HG03432 (cell line): ENCODE results near the gene COLEC11.
A peak's percentile ranks its signal among the peaks of the same experiment; 100 is the strongest.
"Not testable (repeated sequence)": the region's sequence is repeated elsewhere in the genome, so short reads cannot be mapped to it uniquely, and the experiment has no call there.

Source experiments
- ATAC-seq: cut with Tn5 transposase; IDR thresholded peaks from one replicate; pipeline ENCODE4 v1.9.1; 2021; ENCODE audit warnings: mild to moderate bottlenecking, moderate library complexity; ENCODE audit not compliant: unreplicated experiment

COLEC11 gene

GRCh38 chr2:3620834-3621233 is 25.9 kb downstream of the COLEC11 start:
- no peak for ATAC-seq

- ATAC-seq: no peak
Observed at GRCh38 chr2:3622967-3623366, 28.1 kb downstream of the COLEC11 start.

GRCh38 chr2:3624059-3624794 is 29.3 kb downstream of the COLEC11 start:
- peak; percentile 83 for ATAC-seq

DNA sequence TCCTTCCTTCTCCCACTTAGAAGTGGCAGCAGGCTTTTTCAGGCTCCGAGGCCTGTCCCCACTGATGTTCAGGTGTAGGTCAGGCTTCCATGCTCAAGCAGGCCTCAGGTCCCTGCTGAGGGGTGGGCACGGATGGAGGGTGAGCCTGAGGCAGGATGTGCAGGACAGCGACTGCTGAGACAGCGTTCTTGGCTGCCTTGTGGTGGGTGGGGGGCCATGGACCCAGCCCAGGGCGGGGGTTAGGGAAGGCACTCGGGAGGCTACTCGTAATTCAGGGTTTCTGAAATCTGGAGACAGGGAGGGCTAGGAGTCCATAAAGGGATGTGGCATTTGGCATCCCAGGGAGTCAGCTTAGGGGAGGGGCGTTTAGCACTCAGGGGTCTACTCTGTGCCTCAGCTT is 30.3 kb downstream of the COLEC11 start:
- no peak for ATAC-seq

- ATAC-seq: no peak
Observed at GRCh38 chr2:3626118-3626811, 31.4 kb downstream of the COLEC11 start.

DNA sequence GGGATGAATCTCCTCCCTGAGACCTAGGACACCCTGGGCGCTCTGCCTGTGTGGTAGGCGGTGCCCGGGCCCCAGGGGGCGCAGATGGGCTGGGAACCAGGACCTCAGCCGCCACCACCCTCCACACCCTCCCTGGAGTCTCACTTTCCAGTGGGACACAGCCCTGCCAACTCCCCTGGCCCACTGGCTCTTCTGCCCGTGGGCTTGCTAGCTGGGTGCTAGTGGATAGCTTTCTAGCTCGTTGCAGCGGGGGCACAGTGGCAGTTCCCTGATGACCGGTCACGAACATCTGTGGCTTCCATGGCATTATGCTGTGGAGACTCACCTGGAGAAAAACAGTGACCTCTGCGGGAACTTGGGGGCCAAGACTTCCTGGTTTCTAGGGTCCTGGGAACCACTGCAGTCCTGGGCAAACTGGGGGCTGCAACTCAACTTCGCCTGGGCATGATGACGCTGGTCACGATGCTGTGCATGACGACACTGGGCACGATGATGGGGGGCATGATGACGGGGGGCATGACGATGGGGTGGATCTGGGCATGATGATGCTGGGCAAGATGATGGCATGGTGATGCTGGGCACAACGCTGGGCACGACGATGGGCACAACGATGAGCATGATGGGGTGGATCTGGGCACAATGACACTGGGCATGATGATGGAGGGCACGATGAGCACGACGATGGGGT is 32.0 kb downstream of the COLEC11 start:
- no peak for ATAC-seq

GRCh38 chr2:3627500-3628100 is 32.7 kb downstream of the COLEC11 start:
- no peak for ATAC-seq

- ATAC-seq: no peak
Observed at GRCh38 chr2:3628241-3628679, 33.3 kb downstream of the COLEC11 start.

DNA sequence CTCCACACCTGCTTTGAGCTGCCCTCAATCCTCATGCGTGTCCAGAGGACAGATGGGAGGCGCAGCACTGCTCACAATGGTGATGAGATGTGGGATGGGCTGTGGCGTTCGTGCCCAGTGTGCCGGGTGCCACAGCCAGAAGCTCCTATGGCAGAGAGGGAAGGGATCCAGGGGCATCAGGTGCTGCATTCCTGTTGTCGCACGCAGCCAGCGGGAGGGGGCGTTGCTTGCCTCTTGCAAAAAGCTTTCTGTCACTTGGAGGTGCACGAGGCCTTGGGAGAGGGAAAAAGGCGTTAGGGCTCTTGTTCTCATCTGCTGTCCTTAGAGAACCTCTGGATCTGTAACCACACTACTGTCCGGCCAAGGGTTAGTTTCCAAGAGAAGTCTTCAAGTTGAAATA is 33.9 kb downstream of the COLEC11 start:
- ATAC-seq: no peak

GRCh38 chr2:3630631-3631030 is 35.7 kb downstream of the COLEC11 start:
- ATAC-seq: no peak

DNA sequence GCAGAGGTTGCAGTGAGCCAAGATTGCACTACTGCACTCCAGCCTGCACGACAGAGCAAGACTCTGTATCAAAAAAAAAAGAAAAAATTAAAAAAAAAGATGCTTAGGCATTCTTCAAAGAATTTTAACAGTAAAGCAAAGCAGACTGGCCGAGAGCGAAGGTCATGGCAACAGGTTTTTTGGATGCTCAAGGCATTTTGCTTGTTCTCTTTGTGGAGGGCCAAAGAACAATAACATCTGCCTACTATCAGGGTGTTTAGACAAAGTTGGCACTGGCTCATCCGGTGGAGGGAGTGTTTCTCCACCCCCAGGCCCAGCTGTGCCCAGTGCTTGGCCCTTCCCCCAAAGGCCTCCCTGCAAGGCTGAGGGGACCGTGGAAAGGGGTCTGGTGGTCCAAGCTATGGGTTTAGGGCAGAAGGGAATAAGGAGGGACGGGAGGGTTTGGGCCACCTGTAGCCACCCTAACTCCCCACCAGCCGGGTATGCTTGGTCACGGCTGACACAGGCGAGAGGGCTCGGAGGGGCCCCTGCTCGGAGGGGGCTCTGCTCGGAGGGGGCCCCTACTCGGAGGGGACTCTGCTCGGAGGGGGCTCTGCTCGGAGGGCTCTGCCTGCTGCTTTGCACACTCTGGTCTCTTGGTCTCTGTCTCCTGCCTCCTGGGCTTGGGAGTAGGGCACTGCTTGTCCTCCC is 36.4 kb downstream of the COLEC11 start:
- no peak for ATAC-seq

DNA sequence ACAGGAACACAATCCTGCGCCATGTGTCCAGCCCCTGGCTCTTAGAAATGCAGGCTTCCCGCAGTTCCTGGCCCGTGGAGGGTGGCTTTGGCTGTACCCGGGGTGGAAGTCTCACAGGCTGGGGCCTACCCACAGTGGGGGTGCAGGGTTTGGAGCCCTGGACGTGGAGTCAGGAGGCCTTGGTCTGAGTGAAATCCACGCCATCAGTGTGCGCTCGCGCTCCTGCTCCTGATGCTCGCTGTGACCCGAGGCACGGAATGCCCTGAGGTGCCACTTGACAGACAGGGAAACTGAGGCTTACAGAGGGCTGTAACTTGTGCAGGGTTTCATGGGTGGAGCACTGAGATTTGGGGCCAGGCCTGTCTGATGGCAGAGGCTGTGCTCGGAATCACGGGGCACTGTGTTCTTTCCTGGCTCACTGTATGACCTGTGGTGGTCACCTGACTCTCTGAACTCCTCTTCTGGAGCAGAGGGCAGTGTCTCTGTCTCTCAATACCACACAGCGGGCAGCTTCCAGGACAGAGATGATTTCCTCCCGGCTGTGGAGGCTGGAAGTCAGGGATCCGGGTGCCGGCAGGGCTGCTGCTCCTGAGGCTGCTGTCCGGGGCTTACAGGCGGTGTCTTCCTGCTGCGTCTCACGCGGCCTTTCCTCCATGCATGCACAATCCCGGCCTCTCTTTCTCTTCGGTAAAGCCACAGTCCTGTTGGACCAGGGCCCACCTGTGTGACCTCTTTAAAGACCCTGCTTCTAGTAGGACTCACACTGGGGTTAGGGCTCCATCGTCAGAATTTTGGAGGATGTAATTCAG is 37.1 kb downstream of the COLEC11 start:
- no peak for ATAC-seq

GRCh38 chr2:3633089-3633981 is 38.4 kb downstream of the COLEC11 start:
- no peak for ATAC-seq

DNA sequence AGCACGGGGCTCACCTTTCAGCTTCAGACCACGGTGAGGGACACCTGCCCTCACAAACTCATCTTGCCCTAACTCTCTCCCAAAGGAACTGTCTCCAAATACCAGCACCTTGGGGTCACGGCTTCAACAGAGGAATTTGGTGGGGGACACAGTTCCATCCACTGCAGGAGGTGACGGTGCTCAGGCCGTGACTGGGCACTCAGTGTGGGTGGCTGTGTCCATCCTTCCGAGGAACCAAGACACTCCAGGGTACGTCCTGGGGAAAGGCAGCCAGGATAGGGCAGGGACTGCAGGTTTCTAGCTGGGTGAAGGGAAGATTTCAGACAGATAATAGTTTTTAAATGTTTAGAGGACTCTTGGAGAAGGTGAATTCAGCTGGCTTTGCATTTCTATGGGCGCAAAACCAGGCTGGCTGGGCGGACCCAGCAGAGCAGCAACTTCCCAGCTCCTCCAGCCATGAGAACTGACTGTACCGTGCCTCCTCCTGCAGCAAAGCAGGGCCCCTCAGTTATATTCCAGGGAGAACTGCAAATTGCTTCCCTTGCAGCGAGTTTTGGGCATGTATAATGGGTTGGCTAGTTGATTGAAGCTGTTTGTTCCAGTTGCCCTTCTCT is 39.2 kb downstream of the COLEC11 start:
- ATAC-seq: no peak

DNA sequence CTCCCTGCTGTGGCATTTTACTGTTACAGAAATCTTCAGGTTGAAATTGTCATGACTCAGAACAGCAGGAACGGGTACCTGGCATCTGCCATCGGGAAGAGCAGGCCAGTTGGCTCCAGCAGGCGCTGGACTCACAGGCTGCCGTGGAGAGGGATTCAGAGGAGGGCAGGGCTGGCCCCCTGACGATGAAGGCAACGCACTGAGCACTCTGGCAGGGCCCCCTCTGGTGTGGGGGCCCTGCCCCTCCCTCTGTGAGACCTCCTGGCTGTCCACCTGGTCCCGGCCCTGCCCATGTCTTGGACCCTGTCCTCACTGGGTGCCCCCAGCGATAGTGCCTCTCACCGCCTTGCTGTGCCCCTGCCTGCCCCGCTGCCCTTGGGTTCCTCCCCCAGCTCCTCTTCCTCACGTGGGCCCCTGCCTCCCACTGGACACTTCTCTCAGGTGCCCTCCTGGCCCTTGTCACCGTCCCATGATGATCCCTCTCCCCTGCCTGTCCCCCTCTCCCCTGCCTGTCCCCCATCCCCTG is 39.7 kb downstream of the COLEC11 start:
- ATAC-seq: no peak

DNA sequence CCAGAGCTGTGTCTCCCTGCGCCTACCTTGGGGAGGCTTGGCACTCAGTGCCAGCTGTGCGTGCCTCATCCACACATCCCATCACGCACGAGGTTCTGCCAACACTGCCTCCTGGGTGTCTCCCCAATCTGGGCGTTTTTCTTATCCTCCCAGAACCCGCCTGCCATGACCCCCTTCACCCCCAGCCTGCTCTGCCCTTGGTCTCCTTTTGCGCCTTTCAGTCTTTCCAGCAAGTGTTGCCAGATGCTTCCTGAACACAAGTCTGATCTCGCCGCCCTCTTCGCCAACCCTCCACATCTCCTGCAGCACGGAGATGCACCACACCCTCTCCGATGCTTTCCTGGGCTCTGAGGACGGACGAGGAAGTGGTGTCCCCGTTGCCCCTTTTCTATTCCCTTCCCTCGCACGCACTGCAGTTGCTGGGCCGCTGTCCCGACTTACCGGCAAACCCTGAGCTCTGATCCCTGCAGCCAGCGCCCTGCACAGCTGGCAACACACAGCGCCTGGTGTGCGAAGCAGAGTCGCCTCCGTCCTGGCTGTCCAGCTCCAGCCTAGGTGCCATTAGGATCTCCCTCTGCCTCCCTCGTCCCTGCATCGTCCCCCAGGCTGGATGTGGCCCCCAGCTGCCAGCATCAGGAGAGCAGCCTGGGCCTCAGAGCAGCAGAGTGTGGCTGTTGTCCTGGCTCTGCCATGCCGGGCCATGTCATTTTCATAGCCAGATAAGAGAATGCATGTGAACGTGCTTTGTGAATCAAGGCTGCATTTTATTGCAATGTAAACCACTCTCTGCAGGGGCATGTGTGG is 40.5 kb downstream of the COLEC11 start:
- no peak for ATAC-seq

DNA sequence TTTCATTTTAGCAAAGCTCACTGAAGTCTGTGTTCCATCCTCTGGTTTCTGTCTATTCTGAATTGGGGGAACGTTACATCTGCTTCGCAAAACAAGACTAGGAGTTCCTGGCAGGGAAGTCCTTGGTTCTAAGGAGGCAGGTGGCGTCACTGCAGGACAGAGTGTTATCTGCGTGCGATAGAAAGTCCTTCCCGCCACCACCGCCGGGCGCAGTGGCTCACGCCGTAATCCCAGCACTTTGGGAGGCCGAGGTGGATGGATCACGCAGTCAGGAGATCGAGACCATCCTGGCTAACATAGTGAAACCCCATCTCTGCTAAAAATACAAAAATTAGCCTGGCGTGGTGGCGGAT is 41.0 kb downstream of the COLEC11 start:
- ATAC-seq: not testable (repeated sequence)
